DMS 273 (cell line): Measurements from ENCODE around the gene ZNF528.
A peak's percentile ranks its signal among the peaks of the same experiment; 100 is the strongest.

Experiments
- DNase-seq: peaks from one replicate; lab custom pipeline; 2025; ENCODE audit not compliant: unreplicated experiment; lab: John Stamatoyannopoulos, UW

ZNF528 gene

DNA sequence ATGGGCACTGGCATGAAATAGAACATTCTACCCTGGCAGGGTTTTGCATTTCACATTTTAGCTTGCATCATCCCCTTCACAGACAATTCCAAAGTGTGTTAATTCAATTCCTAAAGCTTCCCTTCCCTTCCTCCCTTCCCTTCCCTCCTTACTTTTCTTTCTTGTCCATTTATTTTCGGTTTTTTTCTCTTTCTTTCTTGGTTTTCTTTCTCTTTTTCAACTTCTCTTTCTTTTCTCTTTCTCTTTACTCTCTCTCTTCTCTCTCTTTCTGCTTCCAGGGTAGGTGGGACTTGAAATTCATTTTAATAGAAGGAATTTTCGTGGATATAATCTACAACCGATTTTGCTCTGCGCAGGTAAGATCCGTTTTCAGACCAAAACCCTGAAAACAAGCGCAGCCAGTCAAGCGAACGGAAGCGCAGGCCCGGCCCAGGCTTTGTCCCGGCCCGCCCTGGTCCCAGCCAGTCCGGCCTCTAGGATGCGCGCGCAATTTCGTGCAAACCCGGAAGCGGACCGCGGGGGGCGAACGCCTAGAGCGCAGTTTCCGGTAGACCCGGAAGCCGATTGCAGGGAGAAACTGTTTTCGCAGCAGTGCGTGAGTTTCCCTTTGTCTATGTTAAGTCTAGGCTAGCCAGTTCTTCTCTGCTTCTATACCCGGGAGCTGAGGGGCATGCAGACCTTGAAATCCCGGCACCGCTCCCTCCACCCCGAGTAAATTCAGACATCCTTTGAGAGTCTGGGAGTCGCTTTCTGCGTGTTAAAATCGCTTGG is at the start of gene ZNF528:
Gene ZNF528 (plus strand): TSS at position 540 of the 771 bp plus-strand sequence. CDS start 4,165 bp downstream, outside the sequence.
- peak; percentile 98 for DNase-seq

DNA sequence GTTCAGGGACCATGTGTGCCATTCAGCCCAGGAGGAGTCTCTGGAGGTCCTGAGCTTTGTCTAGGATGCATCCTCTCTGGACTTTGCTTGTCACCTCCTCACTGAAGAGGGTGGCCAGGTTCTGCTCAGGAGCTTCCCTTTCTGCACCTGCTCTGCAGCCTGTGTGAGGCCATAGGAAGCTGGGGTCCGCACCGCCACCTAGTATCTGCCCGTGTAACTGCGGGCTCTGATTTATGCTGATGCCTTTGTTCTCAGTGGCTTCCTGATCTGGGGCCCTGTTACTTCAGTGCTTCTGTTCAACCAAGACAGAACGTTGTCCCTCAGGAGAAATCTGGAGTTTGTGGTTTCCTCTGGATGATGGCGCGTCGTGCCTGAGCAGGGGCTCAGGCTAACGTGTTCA is 46.1 kb upstream of the ZNF528 start:
- peak; percentile 27 for DNase-seq

DNA sequence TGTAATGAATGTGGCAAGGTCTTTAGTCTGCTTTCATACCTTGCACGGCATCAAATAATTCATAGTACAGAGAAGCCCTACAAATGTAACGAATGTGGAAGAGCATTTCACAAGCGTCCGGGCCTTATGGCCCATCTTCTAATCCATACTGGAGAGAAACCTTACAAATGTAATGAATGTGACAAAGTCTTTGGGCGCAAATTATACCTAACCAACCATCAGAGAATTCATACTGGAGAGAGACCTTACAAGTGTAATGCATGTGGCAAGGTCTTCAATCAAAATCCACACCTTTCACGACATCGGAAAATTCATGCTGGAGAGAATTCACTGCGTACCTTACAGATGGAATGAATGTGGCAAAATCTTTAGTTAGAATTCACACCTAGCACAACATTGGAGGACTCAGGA is 31.2 kb upstream of the ZNF528 start:
- DNase-seq = no peak

DNA sequence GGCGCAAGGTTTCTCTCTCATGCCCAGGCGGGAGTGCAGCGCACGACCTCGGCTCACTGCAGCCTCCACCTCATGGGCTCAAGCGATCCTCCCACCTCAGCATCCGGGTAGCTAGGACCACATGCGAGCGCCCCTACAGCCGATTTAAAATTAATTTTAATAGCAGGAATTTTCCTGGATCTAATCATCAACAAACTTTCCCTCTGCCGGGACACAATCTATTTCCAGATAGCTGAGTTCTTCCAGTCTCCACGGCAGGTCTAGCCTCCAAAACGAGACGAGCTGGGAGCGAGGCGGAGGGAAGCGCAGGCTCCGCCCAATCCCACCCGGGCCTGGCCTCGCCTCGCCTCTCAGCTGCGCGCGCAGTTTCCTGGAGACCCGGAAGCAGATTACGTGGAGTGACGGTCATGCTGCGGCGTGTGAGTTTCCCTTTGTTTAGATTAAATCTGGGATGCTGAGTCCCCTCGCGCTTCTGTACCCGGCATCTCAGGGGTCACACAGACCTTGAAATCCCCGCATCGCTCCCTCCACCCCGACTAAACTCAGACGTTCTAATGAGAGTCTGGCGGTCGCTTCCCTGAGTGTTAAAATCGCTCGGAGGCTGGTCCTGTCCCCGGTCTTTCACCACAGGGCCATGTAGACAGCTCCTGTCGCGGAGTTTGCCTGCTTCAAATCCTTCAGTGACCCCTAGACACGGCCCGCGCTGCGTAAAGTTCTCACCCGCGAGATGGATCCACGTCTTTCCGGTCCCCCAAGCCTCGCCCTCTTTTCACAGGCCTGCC is 27.9 kb upstream of the ZNF528 start, which contains the start of gene ZNF880:
Gene ZNF880 (plus strand): TSS at position 365 of the 782 bp plus-strand sequence. CDS start 43 bp downstream, at position 408.
- peak; percentile 85 for DNase-seq

DNA sequence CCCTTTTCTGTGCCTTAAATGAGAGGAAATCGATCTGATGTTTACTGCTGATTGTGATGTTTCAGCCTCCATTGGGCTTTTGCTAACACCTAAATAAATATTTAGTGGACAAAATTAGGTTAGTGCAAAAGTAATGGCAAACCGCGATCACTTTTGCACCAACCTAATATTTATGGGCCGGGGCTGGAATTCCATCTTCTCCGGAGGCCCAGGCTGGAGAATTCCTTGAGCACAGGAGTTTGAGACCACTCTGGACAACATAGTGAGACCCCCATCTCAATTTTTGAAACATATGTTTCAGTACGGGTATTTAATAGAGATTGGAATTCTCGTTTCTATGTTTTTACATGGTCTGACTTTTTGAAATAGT is 27.3 kb upstream of the ZNF528 start:
- DNase-seq = no peak

DNA sequence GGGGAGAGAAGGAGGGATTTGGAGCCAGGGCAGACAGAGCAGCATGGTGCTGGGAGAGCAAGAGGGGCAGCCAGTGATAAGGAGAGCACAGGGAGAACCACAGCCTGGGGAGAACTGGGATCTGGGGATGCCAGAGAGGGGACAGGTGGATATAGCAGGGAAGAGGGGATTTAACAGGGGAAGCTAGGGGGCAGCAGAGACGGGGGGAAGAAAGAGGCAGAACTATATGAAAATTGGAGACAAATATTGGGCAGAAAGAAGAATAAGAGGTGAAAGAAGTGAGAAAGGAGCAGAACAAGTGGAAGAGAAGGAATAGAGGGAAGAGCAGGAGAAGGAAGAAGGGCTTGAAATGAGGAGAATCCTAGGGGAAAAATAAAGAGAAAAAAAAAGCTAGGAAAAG is 6.5 kb upstream of the ZNF528 start:
- DNase-seq = no peak

DNA sequence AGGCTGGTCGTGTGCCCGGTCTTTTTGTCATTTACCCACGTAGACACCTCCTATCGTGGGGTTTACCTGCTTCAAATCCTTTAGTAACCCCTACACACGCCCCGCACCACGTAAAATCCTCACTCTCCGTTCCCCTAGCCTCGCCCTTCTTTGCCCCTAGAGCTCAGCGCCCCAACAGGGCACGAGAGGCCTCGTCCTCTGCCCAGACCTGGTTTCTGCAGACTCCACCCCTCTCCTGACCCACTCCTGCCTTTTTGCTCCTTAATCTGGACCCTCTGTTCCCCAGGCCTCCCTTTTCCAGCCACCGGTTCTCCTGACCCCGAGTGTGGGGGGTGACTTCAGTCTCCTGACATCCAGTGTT is 412 bp downstream of the ZNF528 start:
- peak; percentile 41 for DNase-seq

DNA sequence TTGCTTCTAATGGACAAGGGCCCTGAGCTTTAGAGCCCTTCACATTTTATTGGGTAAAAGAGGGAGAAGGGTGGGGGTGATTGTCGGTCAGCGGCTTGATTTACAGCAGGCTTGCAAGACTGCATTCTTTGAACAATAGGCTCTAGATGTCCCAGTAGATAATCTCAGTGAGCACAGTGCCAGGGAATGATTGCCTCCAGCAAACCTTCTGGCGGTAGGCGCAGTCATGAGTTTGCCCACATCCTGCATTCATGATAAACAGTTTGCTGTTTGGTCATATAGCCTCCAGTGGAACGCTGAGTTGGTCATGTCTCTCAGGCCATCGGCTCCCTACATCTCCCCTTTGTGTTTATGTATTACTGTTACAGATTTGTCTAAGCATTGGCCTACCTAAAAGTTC is 12.6 kb downstream of the ZNF528 start:
- no peak for DNase-seq

DNA sequence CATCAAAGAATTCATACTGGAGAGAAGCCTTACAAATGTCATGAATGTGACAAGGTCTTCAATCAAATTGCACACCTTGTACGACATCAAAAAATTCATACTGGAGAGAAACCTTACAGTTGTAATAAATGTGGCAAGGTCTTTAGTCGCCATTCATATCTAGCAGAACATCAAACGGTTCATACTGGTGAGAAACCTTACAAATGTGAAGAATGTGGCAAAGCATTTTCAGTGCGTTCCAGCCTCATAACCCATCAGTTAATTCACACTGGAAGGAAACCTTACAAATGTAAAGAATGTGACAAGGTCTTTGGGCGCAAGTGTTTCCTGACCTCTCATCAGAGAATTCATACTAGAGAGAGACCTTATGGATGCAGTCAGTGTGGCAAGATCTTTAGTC is 18.1 kb downstream of the ZNF528 start:
- DNase-seq = no peak

DNA sequence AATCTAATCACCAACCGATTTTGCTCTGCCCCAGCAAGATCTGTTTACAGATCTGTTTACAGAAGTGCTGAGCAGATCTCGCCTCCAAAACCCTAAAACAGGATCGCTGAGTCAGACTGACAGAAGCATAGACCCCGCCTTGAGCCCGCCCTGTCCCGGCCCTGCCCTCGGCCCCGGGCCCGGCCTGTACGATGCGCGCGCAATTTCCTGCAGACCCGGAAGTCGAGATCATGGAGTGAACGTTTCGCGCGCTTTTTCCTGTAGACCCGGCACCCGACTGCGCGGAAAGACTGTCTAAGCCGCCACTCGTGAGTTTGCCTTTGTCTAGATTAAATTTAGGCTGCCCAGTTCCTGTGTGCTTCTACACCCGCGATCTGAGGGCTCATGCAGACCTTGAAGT is 31.3 kb downstream of the ZNF528 start, which contains the start of gene ZNF534:
Gene ZNF534 (plus strand): TSS at position 212 of the 400 bp plus-strand sequence. CDS start 2,327 bp downstream, outside the sequence.
- DNase-seq = no peak

DNA sequence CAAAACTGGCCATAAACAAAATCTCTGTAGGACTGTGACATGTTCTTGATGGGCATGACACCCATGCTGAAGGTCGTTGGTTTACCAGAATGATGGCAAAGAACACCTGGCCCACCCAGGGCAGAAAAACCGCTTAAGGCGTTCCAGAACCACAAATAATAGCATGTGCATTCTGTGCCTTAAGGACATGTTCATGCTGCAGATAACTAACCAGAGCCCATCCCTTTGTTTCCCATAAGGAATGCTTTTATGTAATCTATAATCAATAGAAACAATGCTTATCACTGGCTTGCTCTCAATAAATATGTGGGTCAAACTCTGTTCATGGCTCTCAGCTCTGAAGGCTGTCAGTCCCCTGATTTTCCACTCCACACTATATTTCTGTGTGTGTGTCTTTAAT is 44.5 kb downstream of the ZNF528 start:
- no peak for DNase-seq

DNA sequence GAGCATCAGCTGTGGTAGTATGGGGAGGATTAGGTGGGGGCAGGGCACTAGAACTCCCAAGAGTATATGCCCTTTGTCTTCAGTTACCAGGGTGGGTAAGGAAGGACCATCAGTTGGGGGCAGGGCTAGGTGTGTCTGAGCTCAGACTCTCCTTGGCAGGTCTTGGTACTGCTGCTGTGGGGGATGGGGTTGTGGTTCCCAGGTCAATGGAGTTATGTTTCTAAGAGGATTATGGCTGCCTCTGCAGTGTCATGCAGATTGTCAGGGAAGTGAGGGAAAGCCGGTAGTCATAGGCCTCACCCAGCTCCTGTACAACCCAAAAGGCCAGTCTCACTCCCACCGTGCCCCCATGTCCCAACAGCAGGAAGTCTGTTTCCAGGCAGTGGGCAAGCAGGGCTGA is 46.9 kb downstream of the ZNF528 start:
- DNase-seq = no peak

DNA sequence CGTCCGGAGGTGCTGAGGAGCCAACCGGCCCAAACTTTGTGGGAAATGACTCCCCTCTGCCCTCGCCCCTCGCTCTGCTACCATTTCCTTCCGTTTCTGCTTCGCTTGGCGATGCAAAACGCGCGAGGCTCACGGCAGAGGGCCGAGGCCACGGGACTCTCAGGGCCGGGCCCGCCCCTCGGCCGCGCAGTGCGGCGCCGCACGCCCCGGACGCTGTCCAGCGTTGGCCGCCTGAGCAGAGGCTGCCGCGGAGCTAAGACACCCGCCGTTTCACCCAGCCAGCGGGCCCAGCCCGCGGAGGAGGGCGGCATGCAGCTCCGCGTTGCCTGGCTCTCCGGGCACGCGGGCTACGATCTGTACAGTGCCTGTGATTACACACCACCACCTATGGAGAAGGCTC is 53.6 kb downstream of the ZNF528 start:
- DNase-seq = no peak

DNA sequence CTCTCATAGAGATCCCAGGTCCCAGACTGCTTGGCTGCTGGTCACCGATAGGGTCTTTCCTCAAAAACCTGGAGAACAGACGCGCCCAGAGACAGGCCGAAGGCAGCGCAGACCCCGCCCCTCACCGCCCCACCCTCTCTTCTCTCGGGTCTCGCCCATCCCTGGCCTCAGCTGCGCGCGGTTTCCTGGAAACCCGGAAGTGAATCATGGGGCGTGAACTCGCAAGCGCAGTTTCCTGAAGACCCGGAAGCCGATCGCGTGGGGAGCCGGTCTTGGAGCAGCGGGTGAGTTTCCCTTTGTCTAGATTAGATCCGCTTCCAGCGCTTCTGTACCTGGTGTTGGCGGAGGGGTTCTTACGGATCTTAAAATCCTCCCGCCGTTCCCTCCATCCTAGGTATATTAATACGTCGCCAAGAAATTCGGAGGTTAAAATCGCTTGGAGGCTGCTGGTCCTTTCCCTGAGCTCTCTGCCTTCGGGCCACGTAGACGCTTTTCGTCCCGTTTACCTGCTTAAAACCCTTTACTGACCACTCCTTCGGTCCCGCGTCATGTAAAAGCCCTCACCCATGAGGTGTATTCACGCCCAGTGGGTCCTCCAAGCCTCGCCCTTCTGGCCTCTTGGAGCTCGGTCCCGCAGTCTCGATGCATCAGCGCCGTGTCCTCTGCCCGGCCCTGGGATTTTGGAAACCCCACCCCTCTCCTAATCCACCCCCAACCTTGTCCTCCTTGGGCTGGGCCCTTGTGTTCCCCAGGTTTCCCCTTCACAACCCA is 55.9 kb downstream of the ZNF528 start, which contains the start of gene ZNF578:
Gene ZNF578 (plus strand): TSS at position 230 of the 771 bp plus-strand sequence. CDS start 48,293 bp downstream, outside the sequence.
- DNase-seq = peak; percentile 77

DNA sequence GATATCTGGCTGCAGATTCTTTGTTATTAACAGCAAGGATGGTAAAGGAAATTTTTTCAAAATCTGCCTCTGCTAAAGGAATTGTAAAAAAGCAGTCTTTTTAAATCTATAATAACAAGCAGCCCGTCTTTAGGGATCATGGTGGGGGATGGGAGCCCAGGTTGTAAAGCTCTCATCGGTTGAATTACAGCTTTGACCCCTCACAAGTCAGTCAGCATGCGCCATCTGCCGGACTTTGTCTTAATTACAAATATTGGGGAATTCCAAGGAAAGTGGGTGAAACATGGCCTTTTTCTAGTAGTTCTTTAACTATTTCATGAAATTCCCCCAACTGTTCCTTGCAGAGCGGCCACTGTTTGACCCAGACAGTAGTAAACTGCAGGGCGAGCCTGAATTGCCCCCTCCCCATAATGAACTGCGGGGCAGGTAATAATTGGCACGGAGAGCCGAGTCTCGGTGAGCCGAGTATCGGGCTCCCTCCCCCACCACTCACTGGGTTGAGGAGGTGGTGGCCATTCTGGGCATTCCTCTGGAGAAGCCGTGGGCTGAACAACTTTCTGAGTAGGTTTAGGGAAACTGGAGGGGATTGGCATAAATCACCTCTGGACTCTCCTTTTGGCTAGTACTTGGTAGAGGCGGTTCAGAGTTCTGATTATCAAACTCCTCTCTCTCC is 67.3 kb downstream of the ZNF528 start:
- peak; percentile 79 for DNase-seq
